ENCODE measurements around the gene VTCN1.

VTCN1 gene

GRCh38 chr1:117138561-117138960 is 72.2 kb downstream of the VTCN1 start:
- Histone ChIP-seq H3K36me3 (ENCODE audit: control insufficient read depth in 2 of 2, insufficient read depth in 1 of 2, low read length in 2 of 2) (no peaks in the 10 kb centered on the region), H3K4me1 (ENCODE audit: control insufficient read depth, insufficient read depth, low read length) (no peaks in the 10 kb centered on the region), H3K27ac (ENCODE audit: extremely low read depth, low read depth, low read length) (no peak overlapping the region), H3K4me3 (ENCODE audit: low read depth, low read length) (no peak overlapping the region), H3K9me3 (ENCODE audit: control insufficient read depth, insufficient read depth, low read depth, low read length) (no peaks in the 10 kb centered on the region)
- ChIA-PET POLR2A (no interaction called here), CTCF (interaction anchor here (0.5 to 2.7 kb wide), 2 partner anchors 10 to 48 kb away, joined by 3 to 15 read pairs; no protein-coding TSS in a partner anchor)
- TF ChIP-seq MYNN (tag by site-specific recombination; IDR thresholded peaks at IDR 0.05; ENCODE audit: borderline replicate concordance) (no peak), ZBTB8A (tag by site-specific recombination; IDR thresholded peaks at IDR 0.05) (no peak), KLF1 (tag by site-specific recombination; IDR thresholded peaks at IDR 0.05) (no peak), PATZ1 (tag by site-specific recombination; IDR thresholded peaks at IDR 0.05) (no peak), YY1 (tag by site-specific recombination; IDR thresholded peaks at IDR 0.05) (no peak), GLIS1 (tag by site-specific recombination; IDR thresholded peaks at IDR 0.05) (no peak), ZNF169 (tag by site-specific recombination; IDR thresholded peaks at IDR 0.05) (no peak), BCL11A (tag by site-specific recombination; IDR thresholded peaks at IDR 0.05; ENCODE audit: low read depth) (no peak), ZNF600 (tag by site-specific recombination; IDR thresholded peaks at IDR 0.05) (no peak), ZNF521 (tag by site-specific recombination; IDR thresholded peaks at IDR 0.05) (no peak), ZNF558 (tag by site-specific recombination; IDR thresholded peaks at IDR 0.05) (no peak), ZBTB48 (tag by site-specific recombination; IDR thresholded peaks at IDR 0.05) (no peak), KLF8 (tag by site-specific recombination; IDR thresholded peaks at IDR 0.05) (no peak), GLIS2 (tag by site-specific recombination; IDR thresholded peaks at IDR 0.05) (no peak), YY2 (tag by site-specific recombination; IDR thresholded peaks at IDR 0.05) (no peak), PRDM4 (tag by site-specific recombination; IDR thresholded peaks at IDR 0.05) (no peak), ZNF211 (tag by site-specific recombination; IDR thresholded peaks at IDR 0.05; ENCODE audit: low read depth) (no peak), ZNF48 (tag by site-specific recombination; IDR thresholded peaks at IDR 0.05) (no peak)

- H3K9me3 ChIP-seq (ENCODE audit: control insufficient read depth, insufficient read depth, low read depth, low read length) = no peaks in the 10 kb centered on the region
- no peaks in the 10 kb centered on the region for H3K36me3 ChIP-seq (ENCODE audit: control insufficient read depth in 2 of 2, insufficient read depth in 1 of 2, low read length in 2 of 2)
- H3K4me3 ChIP-seq (ENCODE audit: low read depth, low read length) = no peak overlapping the region
- H3K27ac ChIP-seq (ENCODE audit: extremely low read depth, low read depth, low read length) = no peak overlapping the region
- TF ChIP-seq BCL11B (tag by site-specific recombination; IDR thresholded peaks at IDR 0.05; ENCODE audit: low read depth) (no peak), ZNF76 (tag by site-specific recombination; IDR thresholded peaks at IDR 0.05; ENCODE audit: borderline replicate concordance, low read depth) (no peak), ZNF146 (tag by site-specific recombination; IDR thresholded peaks at IDR 0.05) (no peak), ZNF529 (tag by site-specific recombination; IDR thresholded peaks at IDR 0.05; ENCODE audit: insufficient replicate concordance) (no peak), ZNF677 (tag by site-specific recombination; IDR thresholded peaks at IDR 0.05) (no peak)
- TF ChIP-seq, protein P1, sequence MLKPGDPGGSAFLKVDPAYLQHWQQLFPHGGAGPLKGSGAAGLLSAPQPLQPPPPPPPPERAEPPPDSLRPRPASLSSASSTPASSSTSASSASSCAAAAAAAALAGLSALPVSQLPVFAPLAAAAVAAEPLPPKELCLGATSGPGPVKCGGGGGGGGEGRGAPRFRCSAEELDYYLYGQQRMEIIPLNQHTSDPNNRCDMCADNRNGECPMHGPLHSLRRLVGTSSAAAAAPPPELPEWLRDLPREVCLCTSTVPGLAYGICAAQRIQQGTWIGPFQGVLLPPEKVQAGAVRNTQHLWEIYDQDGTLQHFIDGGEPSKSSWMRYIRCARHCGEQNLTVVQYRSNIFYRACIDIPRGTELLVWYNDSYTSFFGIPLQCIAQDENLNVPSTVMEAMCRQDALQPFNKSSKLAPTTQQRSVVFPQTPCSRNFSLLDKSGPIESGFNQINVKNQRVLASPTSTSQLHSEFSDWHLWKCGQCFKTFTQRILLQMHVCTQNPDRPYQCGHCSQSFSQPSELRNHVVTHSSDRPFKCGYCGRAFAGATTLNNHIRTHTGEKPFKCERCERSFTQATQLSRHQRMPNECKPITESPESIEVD (tag by site-specific recombination; IDR thresholded peaks at IDR 0.05) = no peak
- no peaks in the 10 kb centered on the region for H3K4me1 ChIP-seq (ENCODE audit: control insufficient read depth, insufficient read depth, low read length)
- POLR2A ChIA-PET = no interaction called here
- CTCF ChIA-PET = interaction anchor here (0.6 to 2.7 kb wide), 2 partner anchors 9 to 471 kb away, joined by 3 to 15 read pairs; no protein-coding TSS in a partner anchor
Measured at GRCh38 chr1:117138106-117138505, 72.6 kb downstream of the VTCN1 start.
